ENCODE data around the gene NRP2. TPM values are rescaled to one million over a fixed set of nuclear protein-coding genes. Genes with fewer than 3 reads are reported as not detected.

NRP2 gene
- total RNA-seq (1 to 10 TPM in 1 of 5 donors, under 1 TPM in 2, not detected in 2; 0.85 to 1.1 (median 0.93) TPM), total RNA-seq (0 to 18.9 (median 1.3) reads per million in 29 experiments)
- total RNA-seq (2013) = 0.81 TPM

DNA sequence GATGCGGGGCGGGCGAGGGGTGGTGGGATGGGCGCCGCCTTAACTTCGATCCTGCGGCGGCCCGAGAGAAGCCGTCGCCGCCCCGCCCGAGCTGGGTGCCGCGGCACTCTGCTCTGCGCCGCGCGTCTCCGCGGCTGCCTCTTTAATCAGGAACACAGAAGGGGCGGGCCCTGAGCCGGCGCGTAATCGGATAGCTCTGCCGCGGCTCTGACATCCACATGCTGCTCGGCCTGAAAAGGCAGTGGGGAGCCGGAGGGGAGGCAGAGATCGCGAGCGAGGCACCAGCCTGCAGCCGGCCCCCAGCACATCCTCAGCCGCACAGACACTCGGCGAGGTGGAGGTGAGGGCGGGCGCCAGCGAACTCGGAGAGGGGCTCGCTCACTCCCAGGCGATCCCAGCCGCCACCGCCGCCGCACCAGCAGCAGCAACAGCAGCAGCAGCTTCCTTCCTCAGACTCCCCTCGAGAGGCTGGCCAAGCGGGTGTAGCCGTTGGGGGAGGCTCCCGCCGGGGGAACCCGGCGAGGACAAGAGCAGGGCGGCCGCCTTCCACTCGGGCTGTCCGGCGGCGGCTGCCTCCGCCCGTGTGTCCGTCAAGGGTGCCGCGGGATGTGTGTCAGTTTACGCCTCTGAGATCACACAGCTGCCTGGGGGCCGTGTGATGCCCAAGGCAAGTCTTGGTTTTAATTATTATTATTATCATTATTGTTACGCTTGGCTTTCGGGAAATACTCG lies at the start of gene NRP2:
TSS of gene NRP2 (plus strand) at position 263 of the 732 bp plus-strand sequence. CDS start 790 bp downstream, outside the sequence.
- ATAC-seq (replicated peaks in 1 of 4) = peak; percentile 78 to 90 (median 82)
- peak in 23 of 35 experiments; percentile 8 to 47 (median 25) for DNase-seq
- CTCF ChIA-PET = interaction anchor here in 1 of 2 donors (0.8 kb wide), 1 partner anchor 1416 kb away, joined by 3 read pairs; no protein-coding TSS in a partner anchor
- Histone ChIP-seq H3K27me3 (replicated peaks in 1 of 2; ENCODE audit: control insufficient read depth in 2 of 2, extremely low read depth in 1 of 2, insufficient read depth in 2 of 2, low read length in 1 of 2) (peaks cover 3 to 65% of the 10 kb centered on the region in 2 experiments), H3K4me3 (ENCODE audit: control insufficient read depth in 1 of 2, extremely low read depth in 1 of 2, low read length in 1 of 2) (peak within 1 kb of the TSS; percentile 40 to 60), H3K36me3 (ENCODE audit: control insufficient read depth in 2 of 2, extremely low read depth in 1 of 2, insufficient read depth in 1 of 2, low read length in 1 of 2) (no peaks in the 10 kb centered on the region), H3K9me3 (no peaks in the 10 kb centered on the region), H3K4me1 (ENCODE audit: control insufficient read depth in 1 of 2, extremely low read depth in 1 of 2, insufficient read depth in 2 of 2, low read length in 2 of 2) (peaks cover 3 to 31% of the 10 kb centered on the region in 2 experiments), H3K27ac (ENCODE audit: low read length) (no peak within 1 kb of the TSS)
- peaks cover 18 to 44% (median 30%) of the 10 kb centered on the region in 3 donors for H3K4me1 Mint-ChIP-seq
- H3K27me3 Mint-ChIP-seq = peaks cover 47 to 66% of the 10 kb centered on the region in 2 donors
- peak within 1 kb of the TSS in 1 of 2 donors; percentile 27 for H3K27ac Mint-ChIP-seq
- H3K36me3 Mint-ChIP-seq = no peaks in the 10 kb centered on the region
- under 1% methylated on average over 59 of the region's 71 CpGs for WGBS (ENCODE audit: insufficient coverage)
- POLR2A ChIA-PET = no interaction called here
- H3K9me3 Mint-ChIP-seq = no peaks in the 10 kb centered on the region
- H3K4me3 Mint-ChIP-seq = peak within 1 kb of the TSS; percentile 71 to 80 (median 78)

- ChIA-PET POLR2A (no interaction called here), CTCF (no interaction called here)
- Mint-ChIP-seq H3K27ac (no peak overlapping the region), H3K36me3 (no peaks in the 10 kb centered on the region), H3K9me3 (no peaks in the 10 kb centered on the region), H3K4me1 (peaks cover 14 to 16% (median 16%) of the 10 kb centered on the region in 3 donors), H3K4me3 (no peak overlapping the region), H3K27me3 (no peaks in the 10 kb centered on the region)
- no peak overlapping the region for H3K27ac ChIP-seq (ENCODE audit: low read length)
- DNase-seq (no peak), ATAC-seq (replicated peaks in 1 of 4) (no peak)
- peaks cover 0 to 5% of the 10 kb centered on the region in 2 experiments for H3K4me1 ChIP-seq (ENCODE audit: control insufficient read depth in 1 of 2, extremely low read depth in 1 of 2, insufficient read depth in 2 of 2, low read length in 2 of 2)
- H3K9me3 ChIP-seq = no peaks in the 10 kb centered on the region
- no peak overlapping the region for H3K4me3 ChIP-seq (ENCODE audit: control insufficient read depth in 1 of 2, extremely low read depth in 1 of 2, low read length in 1 of 2)
- WGBS (ENCODE audit: insufficient coverage) = no CpG with 5 or more reads among the region's 1 CpG
- H3K36me3 ChIP-seq (ENCODE audit: control insufficient read depth in 2 of 2, extremely low read depth in 1 of 2, insufficient read depth in 1 of 2, low read length in 1 of 2) = no peaks in the 10 kb centered on the region
- no peaks in the 10 kb centered on the region for H3K27me3 ChIP-seq (replicated peaks in 1 of 2; ENCODE audit: control insufficient read depth in 2 of 2, extremely low read depth in 1 of 2, insufficient read depth in 2 of 2, low read length in 1 of 2)
Observed at GRCh38 chr2:205633994-205634393, 48.3 kb upstream of the NRP2 start.

- H3K27me3 Mint-ChIP-seq = no peaks in the 10 kb centered on the region
- ATAC-seq (replicated peaks in 1 of 4) = peak in 1 of 4 experiments; percentile 55
- ChIA-PET POLR2A (no interaction called here), CTCF (no interaction called here)
- no peaks in the 10 kb centered on the region for H3K9me3 Mint-ChIP-seq
- H3K4me3 Mint-ChIP-seq = no peak overlapping the region
- no peaks in the 10 kb centered on the region for H3K36me3 Mint-ChIP-seq
- WGBS (ENCODE audit: insufficient coverage) = 84% methylated on average over 4 of the region's 7 CpGs
- H3K4me1 Mint-ChIP-seq = peaks cover 14 to 16% (median 16%) of the 10 kb centered on the region in 3 donors
- no peaks in the 10 kb centered on the region for H3K9me3 ChIP-seq
- no peaks in the 10 kb centered on the region for H3K36me3 ChIP-seq (ENCODE audit: control insufficient read depth in 2 of 2, extremely low read depth in 1 of 2, insufficient read depth in 1 of 2, low read length in 1 of 2)
- H3K4me1 ChIP-seq (ENCODE audit: control insufficient read depth in 1 of 2, extremely low read depth in 1 of 2, insufficient read depth in 2 of 2, low read length in 2 of 2) = peaks cover 0 to 5% of the 10 kb centered on the region in 2 experiments
- no peak for DNase-seq
- no peak overlapping the region for H3K27ac Mint-ChIP-seq
- H3K27ac ChIP-seq (ENCODE audit: low read length) = no peak overlapping the region
- H3K4me3 ChIP-seq (ENCODE audit: control insufficient read depth in 1 of 2, extremely low read depth in 1 of 2, low read length in 1 of 2) = no peak overlapping the region
- no peaks in the 10 kb centered on the region for H3K27me3 ChIP-seq (replicated peaks in 1 of 2; ENCODE audit: control insufficient read depth in 2 of 2, extremely low read depth in 1 of 2, insufficient read depth in 2 of 2, low read length in 1 of 2)
Observed at GRCh38 chr2:205636549-205637319, 45.6 kb upstream of the NRP2 start.

GRCh38 chr2:205637320-205637602 lies 45.0 kb upstream of the NRP2 start:
- DNase-seq (no peak), ATAC-seq (replicated peaks in 1 of 4) (no peak)
- Mint-ChIP-seq H3K4me1 (peaks cover 14 to 16% (median 16%) of the 10 kb centered on the region in 3 donors), H3K27me3 (peaks cover 3 to 4% of the 10 kb centered on the region in 2 donors), H3K36me3 (no peaks in the 10 kb centered on the region), H3K27ac (peak overlapping the region in 1 of 2 donors; percentile 24), H3K4me3 (no peak overlapping the region), H3K9me3 (no peaks in the 10 kb centered on the region)
- Histone ChIP-seq H3K9me3 (no peaks in the 10 kb centered on the region), H3K4me3 (ENCODE audit: control insufficient read depth in 1 of 2, extremely low read depth in 1 of 2, low read length in 1 of 2) (no peak overlapping the region), H3K27ac (ENCODE audit: low read length) (no peak overlapping the region), H3K27me3 (replicated peaks in 1 of 2; ENCODE audit: control insufficient read depth in 2 of 2, extremely low read depth in 1 of 2, insufficient read depth in 2 of 2, low read length in 1 of 2) (peaks cover 0 to 3% of the 10 kb centered on the region in 2 experiments), H3K36me3 (ENCODE audit: control insufficient read depth in 2 of 2, extremely low read depth in 1 of 2, insufficient read depth in 1 of 2, low read length in 1 of 2) (no peaks in the 10 kb centered on the region), H3K4me1 (ENCODE audit: control insufficient read depth in 1 of 2, extremely low read depth in 1 of 2, insufficient read depth in 2 of 2, low read length in 2 of 2) (peaks cover 0 to 5% of the 10 kb centered on the region in 2 experiments)
- ChIA-PET POLR2A (no interaction called here), CTCF (no interaction called here)

GRCh38 chr2:205637779-205638503 lies 44.4 kb upstream of the NRP2 start:
- WGBS (ENCODE audit: insufficient coverage) = 69% methylated on average over 2 of the region's 6 CpGs
- Mint-ChIP-seq H3K27ac (peak overlapping the region; percentile 10 to 56), H3K27me3 (peaks cover 8 to 9% of the 10 kb centered on the region in 2 donors), H3K4me1 (peaks cover 14 to 16% (median 16%) of the 10 kb centered on the region in 3 donors), H3K4me3 (no peak overlapping the region), H3K36me3 (no peaks in the 10 kb centered on the region), H3K9me3 (no peaks in the 10 kb centered on the region)
- DNase-seq (no peak), ATAC-seq (replicated peaks in 1 of 4) (peak in 1 of 4 experiments; percentile 23)
- H3K27ac ChIP-seq (ENCODE audit: low read length) = no peak overlapping the region
- CTCF ChIA-PET = no interaction called here
- no peak overlapping the region for H3K4me3 ChIP-seq (ENCODE audit: control insufficient read depth in 1 of 2, extremely low read depth in 1 of 2, low read length in 1 of 2)
- H3K27me3 ChIP-seq (replicated peaks in 1 of 2; ENCODE audit: control insufficient read depth in 2 of 2, extremely low read depth in 1 of 2, insufficient read depth in 2 of 2, low read length in 1 of 2) = peaks cover 0 to 6% of the 10 kb centered on the region in 2 experiments
- no peaks in the 10 kb centered on the region for H3K36me3 ChIP-seq (ENCODE audit: control insufficient read depth in 2 of 2, extremely low read depth in 1 of 2, insufficient read depth in 1 of 2, low read length in 1 of 2)
- no peaks in the 10 kb centered on the region for H3K9me3 ChIP-seq
- POLR2A ChIA-PET = no interaction called here
- H3K4me1 ChIP-seq (ENCODE audit: control insufficient read depth in 1 of 2, extremely low read depth in 1 of 2, insufficient read depth in 2 of 2, low read length in 2 of 2) = peaks cover 0 to 5% of the 10 kb centered on the region in 2 experiments

DNA sequence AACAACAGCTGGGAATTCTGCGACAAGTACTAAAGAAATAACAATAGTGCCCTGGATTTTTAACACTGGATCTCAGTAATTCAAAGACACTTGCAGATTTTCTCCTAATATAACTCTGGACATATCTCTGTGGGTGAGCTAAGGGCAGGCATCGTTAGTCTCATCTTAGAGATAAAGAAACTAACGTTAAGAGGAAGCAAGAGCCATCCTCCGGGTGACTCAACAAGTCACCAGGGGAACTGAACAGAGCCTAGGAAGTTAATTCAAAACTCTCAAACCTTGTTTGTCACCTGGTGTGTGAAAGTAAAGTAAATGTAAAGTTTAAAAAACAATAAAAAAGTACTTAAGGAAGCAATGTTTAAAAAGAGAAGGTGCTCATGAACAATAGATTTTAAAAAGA lies 41.6 kb upstream of the NRP2 start:
- no peak overlapping the region for H3K4me3 Mint-ChIP-seq
- Histone ChIP-seq H3K27me3 (replicated peaks in 1 of 2; ENCODE audit: control insufficient read depth in 2 of 2, extremely low read depth in 1 of 2, insufficient read depth in 2 of 2, low read length in 1 of 2) (peaks cover 0 to 6% of the 10 kb centered on the region in 2 experiments), H3K27ac (ENCODE audit: low read length) (no peak overlapping the region), H3K4me3 (ENCODE audit: control insufficient read depth in 1 of 2, extremely low read depth in 1 of 2, low read length in 1 of 2) (no peak overlapping the region), H3K36me3 (ENCODE audit: control insufficient read depth in 2 of 2, extremely low read depth in 1 of 2, insufficient read depth in 1 of 2, low read length in 1 of 2) (no peaks in the 10 kb centered on the region), H3K4me1 (ENCODE audit: control insufficient read depth in 1 of 2, extremely low read depth in 1 of 2, insufficient read depth in 2 of 2, low read length in 2 of 2) (peaks cover 0 to 5% of the 10 kb centered on the region in 2 experiments), H3K9me3 (no peaks in the 10 kb centered on the region)
- peaks cover 14 to 16% (median 16%) of the 10 kb centered on the region in 3 donors for H3K4me1 Mint-ChIP-seq
- POLR2A ChIA-PET = interaction anchor here in 1 of 2 donors (0.7 kb wide), 1 partner anchor 301 kb away, joined by 5 read pairs; no protein-coding TSS in a partner anchor
- no peak for DNase-seq
- H3K27me3 Mint-ChIP-seq = peaks cover 23% of the 10 kb centered on the region in 2 donors
- H3K9me3 Mint-ChIP-seq = no peaks in the 10 kb centered on the region
- H3K36me3 Mint-ChIP-seq = no peaks in the 10 kb centered on the region
- WGBS (ENCODE audit: insufficient coverage) = 60% methylated on average over 3 of the region's 4 CpGs
- ATAC-seq (replicated peaks in 1 of 4) = no peak
- CTCF ChIA-PET = no interaction called here
- no peak overlapping the region for H3K27ac Mint-ChIP-seq

Data from T-cell (primary cell).